PFSK-1 (cell line): ENCODE measurements around the gene PRR11.

ENCODE experiments used
- FOXP2 ChIP-seq: optimal IDR thresholded peaks from 2 replicates; pipeline ENCODE3; 2011; ENCODE audit warnings: borderline replicate concordance, control low read depth, inconsistent platforms; ENCODE audit not compliant: insufficient read depth; ENCODE audit errors: extremely low read length, extremely low read depth
- POLR2AphosphoS5 ChIP-seq: IDR thresholded peaks from 2 replicates; pipeline ENCODE4 v1.6.1; 2012; ENCODE audit warnings: low read depth, mild to moderate bottlenecking, control low read depth, low read length, moderate library complexity
- REST ChIP-seq, 2 experiments: IDR thresholded peaks; 2 replicates each; pipeline versions ENCODE4 v1.6.1 to v1.8.0; 2011 to 2012; ENCODE audit warnings: low read depth in 2 of 2, low read length in 2 of 2, control low read depth in 1 of 2, inconsistent platforms in 1 of 2, mild to moderate bottlenecking in 1 of 2, moderate library complexity in 1 of 2; ENCODE audit not compliant: insufficient read depth in 1 of 2
- SIN3A ChIP-seq: IDR thresholded peaks from 2 replicates; pipeline ENCODE4 v1.6.1; 2012; ENCODE audit warnings: mild to moderate bottlenecking, low read length, moderate library complexity, borderline replicate concordance; ENCODE audit not compliant: insufficient read depth
- TAF1 ChIP-seq: IDR thresholded peaks from 2 replicates; pipeline ENCODE4 v1.6.1; 2012; ENCODE audit warnings: low read length, control low read depth, borderline replicate concordance; ENCODE audit not compliant: insufficient read depth

The PRR11 gene

GRCh38 chr17:59131131-59131530, 24.4 kb upstream of the PRR11 start:
- no peak for TF ChIP-seq POLR2AphosphoS5
- no peak for TF ChIP-seq TAF1
- TF ChIP-seq REST (IDR thresholded peaks at IDR 0.05; ENCODE audit: insufficient read depth in 1 of 2, low read depth in 2 of 2, low read length in 2 of 2): no peak
- no peak for TF ChIP-seq FOXP2
- no peak for TF ChIP-seq SIN3A

- TF ChIP-seq REST (IDR thresholded peaks at IDR 0.05; ENCODE audit: insufficient read depth in 1 of 2, low read depth in 2 of 2, low read length in 2 of 2): no peak
- no peak for TF ChIP-seq TAF1
- TF ChIP-seq FOXP2: no peak
- TF ChIP-seq SIN3A: no peak
- no peak for TF ChIP-seq POLR2AphosphoS5
These were observed 15.6 kb upstream of the PRR11 start for GRCh38 chr17:59139939-59140338.

GRCh38 chr17:59141860-59142259, 13.7 kb upstream of the PRR11 start:
- TF ChIP-seq FOXP2 (no peak), REST (IDR thresholded peaks at IDR 0.05; ENCODE audit: insufficient read depth in 1 of 2, low read depth in 2 of 2, low read length in 2 of 2) (no peak), TAF1 (no peak), POLR2AphosphoS5 (no peak), SIN3A (no peak)

- TF ChIP-seq SIN3A (no peak), TAF1 (no peak), REST (IDR thresholded peaks at IDR 0.05; ENCODE audit: insufficient read depth in 1 of 2, low read depth in 2 of 2, low read length in 2 of 2) (no peak), FOXP2 (no peak)
These were observed 9.9 kb upstream of the PRR11 start for GRCh38 chr17:59145571-59146096.

- TF ChIP-seq POLR2AphosphoS5 (no peak), FOXP2 (no peak), REST (IDR thresholded peaks at IDR 0.05; ENCODE audit: insufficient read depth in 1 of 2, low read depth in 2 of 2, low read length in 2 of 2) (no peak), TAF1 (no peak), SIN3A (no peak)
These were observed 6.5 kb upstream of the PRR11 start for GRCh38 chr17:59149051-59149450.
